Measurements from ENCODE around the gene CLEC18A. TPM values are rescaled to one million over a fixed set of nuclear protein-coding genes. Genes with fewer than 3 reads are reported as not detected.

The CLEC18A gene
- total RNA-seq, 1 experiment from 2014 or later = 0.46 TPM

DNA sequence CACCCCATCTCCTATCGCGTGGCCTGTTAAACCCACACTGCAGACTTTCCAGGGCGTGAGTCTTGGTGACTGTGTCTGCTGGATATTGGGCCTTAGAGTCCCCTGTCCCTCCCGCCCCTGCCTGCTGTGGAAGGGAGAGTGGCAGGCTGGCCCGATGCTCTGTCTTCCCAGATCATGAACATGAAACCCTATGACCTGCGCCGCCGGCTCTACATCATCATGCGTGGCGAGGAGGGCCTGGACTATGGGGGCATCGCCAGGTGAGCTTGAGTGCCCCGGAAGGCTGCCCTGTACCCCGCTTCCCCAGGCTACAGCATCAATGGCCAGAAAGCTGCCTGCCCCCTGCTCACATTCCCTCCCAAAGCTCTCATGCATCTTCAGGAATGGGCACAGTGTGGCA, 19.5 kb upstream of the CLEC18A start:
- in situ Hi-C loops (cut with HindIII; ENCODE audit: low pct_unique_long_range_greater_than_20kb, low sequenced_read_pairs) = no loop called here
- intact Hi-C loops (cut with micrococcal nuclease; ENCODE audit: unreplicated experiment) = no loop called here
- CTCF ChIA-PET = no interaction called here

DNA sequence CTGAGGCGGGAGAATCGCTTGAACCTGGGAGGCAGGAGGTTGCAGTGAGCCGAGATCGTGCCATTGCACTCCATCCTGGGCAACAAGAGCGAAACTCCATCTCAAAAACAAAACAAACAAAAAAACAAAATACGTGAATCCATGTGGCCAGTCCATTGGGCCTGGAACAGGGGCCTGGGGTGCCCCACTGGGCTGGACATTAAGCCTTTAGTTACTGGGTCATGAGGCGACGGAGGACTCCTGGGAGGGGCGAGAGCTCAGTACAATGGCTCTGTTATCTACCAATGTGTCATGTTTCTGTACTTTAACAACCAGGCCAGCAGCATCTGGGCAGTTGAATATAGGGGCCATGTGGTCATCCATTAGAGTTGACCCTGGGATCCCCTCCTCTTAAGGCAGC, 18.9 kb upstream of the CLEC18A start:
- in situ Hi-C loops (cut with HindIII; ENCODE audit: low pct_unique_long_range_greater_than_20kb, low sequenced_read_pairs) (no loop called here), intact Hi-C loops (cut with micrococcal nuclease; ENCODE audit: unreplicated experiment) (no loop called here)
- Histone ChIP-seq H3K4me3 (ENCODE audit: low read depth in 2 of 2, low read length in 2 of 2) (no peak overlapping the region), H3K27me3 (ENCODE audit: control insufficient read depth, insufficient read depth, low read length) (no peaks in the 10 kb centered on the region), H3K36me3 (ENCODE audit: control insufficient read depth, insufficient read depth, low read length) (no peaks in the 10 kb centered on the region), H3K4me1 (ENCODE audit: control insufficient read depth, insufficient read depth, low read length) (no peaks in the 10 kb centered on the region), H3K9me3 (ENCODE audit: control insufficient read depth, insufficient read depth, low read depth, low read length) (no peaks in the 10 kb centered on the region), H3K27ac (ENCODE audit: low read length) (no peak overlapping the region)
- POLR2A ChIA-PET = no interaction called here
- DNase-seq (ENCODE audit: low read depth, low spot score) = no peak
- CTCF ChIA-PET = no interaction called here
- no peak for ATAC-seq
- BruUV-seq (replicated peaks) = no TSS peak
- TF ChIP-seq, protein P1, sequence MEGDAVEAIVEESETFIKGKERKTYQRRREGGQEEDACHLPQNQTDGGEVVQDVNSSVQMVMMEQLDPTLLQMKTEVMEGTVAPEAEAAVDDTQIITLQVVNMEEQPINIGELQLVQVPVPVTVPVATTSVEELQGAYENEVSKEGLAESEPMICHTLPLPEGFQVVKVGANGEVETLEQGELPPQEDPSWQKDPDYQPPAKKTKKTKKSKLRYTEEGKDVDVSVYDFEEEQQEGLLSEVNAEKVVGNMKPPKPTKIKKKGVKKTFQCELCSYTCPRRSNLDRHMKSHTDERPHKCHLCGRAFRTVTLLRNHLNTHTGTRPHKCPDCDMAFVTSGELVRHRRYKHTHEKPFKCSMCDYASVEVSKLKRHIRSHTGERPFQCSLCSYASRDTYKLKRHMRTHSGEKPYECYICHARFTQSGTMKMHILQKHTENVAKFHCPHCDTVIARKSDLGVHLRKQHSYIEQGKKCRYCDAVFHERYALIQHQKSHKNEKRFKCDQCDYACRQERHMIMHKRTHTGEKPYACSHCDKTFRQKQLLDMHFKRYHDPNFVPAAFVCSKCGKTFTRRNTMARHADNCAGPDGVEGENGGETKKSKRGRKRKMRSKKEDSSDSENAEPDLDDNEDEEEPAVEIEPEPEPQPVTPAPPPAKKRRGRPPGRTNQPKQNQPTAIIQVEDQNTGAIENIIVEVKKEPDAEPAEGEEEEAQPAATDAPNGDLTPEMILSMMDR (IDR thresholded peaks at IDR 0.05) = no peak
- TF ChIP-seq TCF7L2 (IDR thresholded peaks at IDR 0.05; ENCODE audit: low read depth, low read length) (no peak), POLR2AphosphoS5 (IDR thresholded peaks at IDR 0.05; ENCODE audit: low read depth, low read length) (no peak), SIN3A (IDR thresholded peaks at IDR 0.05; ENCODE audit: borderline replicate concordance, insufficient read depth, low read depth, low read length) (no peak)
- TF ChIP-seq, protein P2, sequence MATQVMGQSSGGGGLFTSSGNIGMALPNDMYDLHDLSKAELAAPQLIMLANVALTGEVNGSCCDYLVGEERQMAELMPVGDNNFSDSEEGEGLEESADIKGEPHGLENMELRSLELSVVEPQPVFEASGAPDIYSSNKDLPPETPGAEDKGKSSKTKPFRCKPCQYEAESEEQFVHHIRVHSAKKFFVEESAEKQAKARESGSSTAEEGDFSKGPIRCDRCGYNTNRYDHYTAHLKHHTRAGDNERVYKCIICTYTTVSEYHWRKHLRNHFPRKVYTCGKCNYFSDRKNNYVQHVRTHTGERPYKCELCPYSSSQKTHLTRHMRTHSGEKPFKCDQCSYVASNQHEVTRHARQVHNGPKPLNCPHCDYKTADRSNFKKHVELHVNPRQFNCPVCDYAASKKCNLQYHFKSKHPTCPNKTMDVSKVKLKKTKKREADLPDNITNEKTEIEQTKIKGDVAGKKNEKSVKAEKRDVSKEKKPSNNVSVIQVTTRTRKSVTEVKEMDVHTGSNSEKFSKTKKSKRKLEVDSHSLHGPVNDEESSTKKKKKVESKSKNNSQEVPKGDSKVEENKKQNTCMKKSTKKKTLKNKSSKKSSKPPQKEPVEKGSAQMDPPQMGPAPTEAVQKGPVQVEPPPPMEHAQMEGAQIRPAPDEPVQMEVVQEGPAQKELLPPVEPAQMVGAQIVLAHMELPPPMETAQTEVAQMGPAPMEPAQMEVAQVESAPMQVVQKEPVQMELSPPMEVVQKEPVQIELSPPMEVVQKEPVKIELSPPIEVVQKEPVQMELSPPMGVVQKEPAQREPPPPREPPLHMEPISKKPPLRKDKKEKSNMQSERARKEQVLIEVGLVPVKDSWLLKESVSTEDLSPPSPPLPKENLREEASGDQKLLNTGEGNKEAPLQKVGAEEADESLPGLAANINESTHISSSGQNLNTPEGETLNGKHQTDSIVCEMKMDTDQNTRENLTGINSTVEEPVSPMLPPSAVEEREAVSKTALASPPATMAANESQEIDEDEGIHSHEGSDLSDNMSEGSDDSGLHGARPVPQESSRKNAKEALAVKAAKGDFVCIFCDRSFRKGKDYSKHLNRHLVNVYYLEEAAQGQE (IDR thresholded peaks at IDR 0.05; ENCODE audit: insufficient read depth in 1 of 2, low read depth in 2 of 2, low read length in 1 of 2) = no peak

More for the DNA sequence above, 19.5 kb upstream of the CLEC18A start:
- POLR2A ChIA-PET = no interaction called here
- DNase-seq (ENCODE audit: low read depth, low spot score) = no peak
- Histone ChIP-seq H3K27ac (ENCODE audit: low read length) (no peak overlapping the region), H3K36me3 (ENCODE audit: control insufficient read depth, insufficient read depth, low read length) (no peaks in the 10 kb centered on the region), H3K4me3 (ENCODE audit: low read depth in 2 of 2, low read length in 2 of 2) (no peak overlapping the region), H3K27me3 (ENCODE audit: control insufficient read depth, insufficient read depth, low read length) (no peaks in the 10 kb centered on the region), H3K9me3 (ENCODE audit: control insufficient read depth, insufficient read depth, low read depth, low read length) (no peaks in the 10 kb centered on the region), H3K4me1 (ENCODE audit: control insufficient read depth, insufficient read depth, low read length) (no peaks in the 10 kb centered on the region)
- ATAC-seq = no peak
- no TSS peak for BruUV-seq (replicated peaks)
- TF ChIP-seq, protein P2 (IDR thresholded peaks at IDR 0.05; ENCODE audit: insufficient read depth in 1 of 2, low read depth in 2 of 2, low read length in 1 of 2) = no peak
- TF ChIP-seq TCF7L2 (IDR thresholded peaks at IDR 0.05; ENCODE audit: low read depth, low read length) (no peak), SIN3A (IDR thresholded peaks at IDR 0.05; ENCODE audit: borderline replicate concordance, insufficient read depth, low read depth, low read length) (no peak), POLR2AphosphoS5 (IDR thresholded peaks at IDR 0.05; ENCODE audit: low read depth, low read length) (no peak)
- TF ChIP-seq, protein P1 (IDR thresholded peaks at IDR 0.05) = no peak
